ENCODE results near the gene ABCF2.

The ABCF2 gene

GRCh38 chr7:151226875-151227782 is at the start of gene ABCF2:
Gene ABCF2, minus strand, starts transcription at chr7:151227205. Its CDS starts 747 bp downstream, at chr7:151226458.
- peak; percentile 98 for DNase-seq

DNA sequence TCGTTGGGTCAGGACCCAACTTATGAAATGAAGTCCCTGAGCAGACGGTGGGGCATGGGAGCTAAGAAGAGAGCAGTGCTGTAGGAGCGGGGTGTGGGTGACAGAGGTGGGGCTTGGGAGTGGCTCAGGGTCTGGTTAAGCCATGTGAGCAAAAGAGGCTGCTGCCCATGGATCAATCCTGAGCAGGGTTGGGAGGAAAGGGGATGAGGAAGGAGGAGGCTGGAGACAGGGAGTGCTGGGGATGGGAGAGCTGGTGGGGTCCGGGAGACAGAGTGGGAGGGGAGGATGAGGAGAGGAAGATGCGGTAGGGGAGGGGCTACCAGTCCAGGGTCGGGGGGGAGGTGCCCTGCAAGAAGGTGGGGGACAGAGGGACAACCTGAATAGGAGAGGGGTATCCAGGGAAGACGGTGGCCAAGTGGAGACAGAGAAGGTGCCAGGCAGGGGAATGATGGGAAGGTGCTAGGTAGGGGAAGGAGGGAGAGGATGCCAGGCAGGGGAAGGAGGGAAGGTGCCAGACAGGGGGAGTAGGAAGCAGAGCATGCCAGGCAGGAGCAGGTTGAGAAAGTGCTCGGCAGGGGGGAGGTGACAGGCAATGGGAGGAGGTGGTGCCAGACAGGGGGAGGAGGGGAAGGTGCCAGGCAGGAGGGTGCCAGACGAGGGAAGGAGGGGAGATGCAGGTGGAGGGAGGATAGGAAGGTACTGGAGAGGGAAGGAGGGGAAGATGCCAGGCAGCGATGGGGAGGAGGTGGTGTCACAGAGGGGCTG is 49.0 kb upstream of the ABCF2 start:
- DNase-seq, result peak; percentile 7

DNA sequence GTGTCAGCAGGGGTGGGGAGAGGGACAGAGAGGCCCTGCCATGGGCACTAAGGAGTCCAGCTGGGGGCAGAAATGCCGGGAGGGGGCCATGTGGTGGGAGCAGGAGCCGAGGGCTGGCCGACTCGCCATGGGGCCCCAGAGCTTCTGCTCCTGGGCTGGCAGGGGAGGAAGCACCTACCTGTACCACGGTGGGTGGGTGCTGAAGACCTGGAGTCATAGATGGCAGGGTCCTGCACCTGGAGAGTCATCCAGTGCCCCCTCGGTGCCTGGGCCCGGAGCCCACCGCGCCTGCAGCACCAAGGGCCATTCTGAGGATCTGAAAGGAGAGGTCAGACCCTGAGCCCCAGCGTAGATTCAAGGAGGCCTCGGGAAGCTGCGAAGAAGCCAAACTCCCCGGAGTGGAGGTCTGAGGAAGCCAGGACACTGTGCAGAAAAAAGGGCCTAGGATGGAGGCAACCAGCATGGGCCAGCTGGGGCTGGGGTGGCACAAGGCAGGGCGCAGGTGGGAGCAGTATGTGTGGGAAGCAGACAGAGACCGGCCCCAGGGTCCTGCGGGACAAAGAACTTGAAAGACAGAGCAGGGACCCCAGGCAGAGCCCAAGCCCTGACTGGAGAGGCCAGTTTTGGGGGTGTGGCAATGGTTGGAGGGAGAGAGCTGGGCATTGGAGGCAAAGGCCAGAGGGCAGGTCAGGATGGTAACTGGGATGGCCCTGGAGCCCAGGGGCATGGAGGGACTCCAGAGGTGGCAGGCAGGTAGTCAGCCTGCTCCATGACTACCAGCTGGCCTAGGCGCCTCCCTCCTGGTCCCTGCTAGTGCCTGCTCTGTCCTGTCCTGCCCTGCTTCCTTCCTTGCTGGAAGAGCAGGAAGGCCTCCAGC is 48.2 kb upstream of the ABCF2 start:
- DNase-seq, result no peak

GRCh38 chr7:151274396-151274795 is 47.4 kb upstream of the ABCF2 start:
- no peak for DNase-seq

DNA sequence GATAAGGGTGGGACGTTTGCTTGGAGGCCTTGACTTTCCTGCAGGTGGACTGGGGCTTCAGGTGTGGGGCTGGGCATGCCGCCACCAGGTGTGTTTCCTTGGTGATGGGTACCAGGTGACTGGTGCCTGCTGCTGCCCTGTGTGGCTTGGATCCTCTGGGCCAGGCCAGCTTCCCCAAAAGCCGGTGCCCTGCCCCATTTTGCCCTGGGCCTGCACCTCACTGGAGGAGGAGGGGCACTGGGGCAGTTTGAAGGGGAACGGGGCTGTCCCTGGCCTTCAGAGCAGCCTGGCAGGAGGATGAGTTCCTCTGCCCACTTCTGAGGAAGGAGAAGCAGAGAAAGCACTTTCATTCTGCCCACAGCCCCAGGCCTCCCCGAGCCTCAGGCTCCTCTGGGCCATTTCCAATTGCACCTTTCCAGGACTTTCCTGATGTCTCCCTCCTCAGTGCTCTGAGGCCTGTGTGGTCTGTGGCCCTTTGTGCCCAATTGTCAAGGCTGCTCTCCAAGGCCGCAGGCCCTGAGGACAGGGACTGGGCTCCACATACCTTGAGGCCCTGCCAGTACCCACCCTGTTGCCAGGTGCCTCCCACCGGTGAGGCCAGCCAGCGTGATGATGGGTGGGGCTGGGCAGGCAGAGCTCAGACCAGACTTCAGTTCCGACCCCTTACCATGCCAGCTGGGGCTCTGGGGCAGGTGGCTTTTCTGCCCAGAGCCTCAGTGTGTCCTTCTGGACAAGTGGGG is 46.8 kb upstream of the ABCF2 start:
- DNase-seq, result no peak

- DNase-seq, result no peak
These were observed 45.9 kb upstream of the ABCF2 start for GRCh38 chr7:151272877-151273276.

GRCh38 chr7:151272405-151272804 is 45.4 kb upstream of the ABCF2 start:
- no peak for DNase-seq

GRCh38 chr7:151271699-151272355 is 44.8 kb upstream of the ABCF2 start:
- no peak for DNase-seq

GRCh38 chr7:151269511-151269910 is 42.5 kb upstream of the ABCF2 start:
- no peak for DNase-seq

- DNase-seq, result no peak
These were observed 38.4 kb upstream of the ABCF2 start for GRCh38 chr7:151265351-151265931.

DNA sequence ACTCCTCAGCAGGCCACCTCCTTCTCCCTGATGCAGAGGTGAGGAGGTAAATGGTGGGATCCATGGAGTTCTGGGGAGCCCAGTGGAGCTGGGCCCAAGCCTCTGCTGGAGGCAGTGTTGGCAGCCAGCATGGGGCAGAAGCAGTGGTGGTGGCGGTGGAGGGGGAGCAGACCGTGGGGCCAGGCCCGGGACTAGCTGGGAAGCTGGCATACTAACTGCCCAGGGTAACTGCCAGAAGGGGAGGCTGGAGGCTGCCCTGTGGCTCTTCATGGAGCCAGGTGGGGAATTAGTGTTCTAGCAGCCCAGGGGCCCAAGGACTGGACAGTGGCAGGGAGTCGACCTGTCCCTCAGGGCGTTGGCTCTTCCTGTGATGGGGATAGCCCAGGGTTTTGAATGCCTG is 37.6 kb upstream of the ABCF2 start:
- DNase-seq, result no peak

DNA sequence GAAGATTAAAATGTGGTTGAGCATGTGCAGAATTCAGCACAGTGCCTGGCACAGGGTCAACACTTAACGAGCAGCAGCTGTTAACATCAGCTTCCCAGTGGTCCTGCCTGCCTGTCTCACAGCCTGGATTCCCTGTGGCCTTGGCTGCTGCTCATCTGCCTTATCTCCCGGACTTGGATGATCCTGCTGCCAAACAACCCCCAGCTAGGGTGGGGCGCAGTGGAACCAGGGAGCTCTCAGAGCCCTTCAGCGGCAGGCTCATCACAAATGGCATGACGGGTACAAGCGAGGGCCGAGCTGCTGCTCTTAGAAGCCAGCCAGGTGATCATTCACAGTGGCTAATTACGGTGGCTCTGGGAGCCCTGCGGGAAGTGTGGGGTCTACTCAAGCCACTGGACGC is 34.5 kb upstream of the ABCF2 start:
- no peak for DNase-seq

- DNase-seq, result no peak
These were observed 33.9 kb upstream of the ABCF2 start for GRCh38 chr7:151260883-151261282.

- no peak for DNase-seq
These were observed 33.5 kb upstream of the ABCF2 start for GRCh38 chr7:151260471-151260870.

DNA sequence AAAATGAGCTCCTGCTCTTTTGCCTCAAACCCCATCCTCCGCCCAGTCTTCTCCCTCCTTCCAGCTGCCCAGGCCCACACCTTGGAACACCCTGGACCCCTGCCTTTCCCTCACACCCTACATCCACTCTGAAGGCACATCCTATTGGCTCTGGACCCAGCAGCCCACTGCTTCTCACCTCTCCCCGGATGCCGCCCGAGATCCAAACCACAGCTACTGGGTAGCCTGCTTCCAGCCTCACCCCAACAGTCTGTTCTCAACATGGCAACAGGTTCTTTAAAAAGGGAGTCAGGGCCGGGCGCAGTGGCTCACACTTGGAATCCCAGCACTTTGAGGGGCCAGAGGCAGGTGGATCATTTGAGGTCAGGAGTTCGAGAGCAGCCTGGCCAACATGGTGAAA is 31.0 kb upstream of the ABCF2 start:
- DNase-seq, result no peak

- no peak for DNase-seq
These were observed 29.5 kb upstream of the ABCF2 start for GRCh38 chr7:151256410-151257045.

DNA sequence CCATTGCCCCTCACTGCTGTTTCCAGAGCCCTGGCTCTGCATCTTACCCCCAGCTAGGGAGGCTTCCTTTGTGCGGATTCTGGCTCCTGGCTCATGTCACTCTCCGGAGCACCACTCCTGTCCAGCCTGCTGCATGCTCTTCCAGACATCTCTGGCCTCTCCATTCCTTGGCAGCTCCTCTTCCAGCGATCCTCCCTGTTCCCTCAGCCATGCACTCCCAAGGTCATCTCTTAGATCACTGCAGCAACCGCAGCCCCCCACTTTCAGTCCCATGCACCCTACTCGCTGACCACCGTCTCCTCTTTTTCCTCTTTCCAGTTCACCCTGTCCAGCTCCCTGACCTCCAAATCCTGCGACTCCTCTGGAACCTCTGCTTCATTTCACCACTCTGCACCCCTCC is 28.4 kb upstream of the ABCF2 start:
- no peak for DNase-seq

DNA sequence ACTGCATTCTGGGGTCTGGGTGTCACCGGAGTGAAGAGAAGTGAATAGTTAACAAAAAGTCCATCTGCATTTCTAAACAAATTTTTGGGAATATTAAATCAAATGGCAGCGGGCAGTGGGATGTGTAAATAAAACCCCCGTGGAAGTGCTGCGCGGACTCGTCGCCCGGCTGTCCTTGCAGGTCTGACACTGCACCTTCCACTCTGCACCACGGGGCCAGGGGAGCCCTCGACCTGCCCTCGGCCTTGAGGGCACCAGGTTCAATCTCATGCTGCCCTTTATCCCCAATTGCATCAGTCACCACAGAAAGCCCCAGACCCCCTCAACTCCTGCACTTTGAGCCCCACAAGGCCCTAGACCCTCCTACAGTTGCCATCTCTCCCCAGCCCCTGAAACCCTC is 27.8 kb upstream of the ABCF2 start:
- no peak for DNase-seq

- DNase-seq, result no peak
These were observed 27.3 kb upstream of the ABCF2 start for GRCh38 chr7:151254316-151254715.

DNA sequence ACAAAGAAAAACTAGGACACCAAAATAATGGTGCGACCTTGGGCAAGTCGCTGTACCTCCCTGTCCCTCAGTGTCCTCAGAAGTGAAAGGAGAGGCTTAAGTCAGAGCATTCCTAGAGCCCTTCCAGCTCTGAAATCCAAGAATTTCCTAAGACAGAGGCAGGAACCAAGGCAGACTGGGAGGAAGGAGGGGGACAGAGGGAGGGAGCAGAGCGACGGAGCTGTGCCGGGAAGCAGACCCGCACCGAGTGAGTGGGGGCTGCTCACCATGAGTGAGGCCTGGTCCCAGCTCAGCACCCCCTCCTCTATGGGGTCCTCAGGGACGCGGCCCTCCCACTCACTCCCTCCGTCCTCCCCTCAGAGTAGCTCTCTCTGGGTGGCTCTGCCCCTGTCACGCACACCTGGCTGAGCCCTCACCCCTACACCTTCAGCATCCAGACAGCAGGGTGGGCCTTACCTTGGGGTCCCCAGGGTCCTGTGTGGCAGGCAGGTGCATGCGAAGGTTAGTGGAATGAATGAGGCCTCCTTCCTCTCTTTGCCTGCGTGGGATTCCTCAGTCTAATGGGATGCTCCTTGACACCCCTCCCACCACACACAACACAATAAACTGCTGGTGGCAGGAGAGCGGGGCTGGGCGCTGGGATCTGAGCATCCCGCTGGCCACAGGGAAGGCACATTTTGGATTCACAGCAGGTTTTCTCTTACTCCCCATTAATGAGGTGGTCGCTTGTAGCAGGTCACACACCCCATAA is 26.1 kb upstream of the ABCF2 start:
- no peak for DNase-seq

All from activated CD4-positive, alpha-beta T cell treated with anti-CD3 and anti-CD28 coated beads, Interleukin-2, amount 50 U/mL, for 1 hour (primary cell).